Measurements from ENCODE around the gene SPSB4. TPM values are rescaled to one million over a fixed set of nuclear protein-coding genes. Genes with fewer than 3 reads are reported as not detected.

The SPSB4 gene
- total and polyA plus RNA-seq, 2 donors (not counting 3 experiments of a cell fraction or from before 2014, with no cell fraction given) = 0.06 to 0.22 TPM

GRCh38 chr3:141049681-141050080, 1.5 kb upstream of the SPSB4 start:
- no peak for DNase-seq (ENCODE audit: low read depth, low spot score)
- dilution Hi-C loops (cut with MboI; ENCODE audit: extremely low pct_ligation_motif_present, low sequenced_read_pairs) (no loop called here), intact Hi-C loops (cut with micrococcal nuclease) (loop anchor here (2.0 kb wide), 1 partner anchor 55 kb away; no protein-coding TSS in a partner anchor)
- no peak for FAIRE-seq
- Histone ChIP-seq H3K79me2 (ENCODE audit: control insufficient read depth, insufficient read depth, low read length) (no peaks in the 10 kb centered on the region), H3K27me3 (ENCODE audit: control insufficient read depth in 2 of 2, insufficient read depth in 2 of 2, low read length in 2 of 2) (peaks cover 26 to 35% of the 10 kb centered on the region in 2 experiments), H3K4me2 (ENCODE audit: insufficient read depth, low read length) (no peak overlapping the region), H3K27ac (ENCODE audit: insufficient read depth, low read depth, low read length) (no peak overlapping the region), H3K9ac (replicated peaks; ENCODE audit: extremely low read depth, insufficient read depth, low read length) (no peak overlapping the region), H3K9me3 (replicated peaks; ENCODE audit: control insufficient read depth, insufficient read depth, low read length) (no peaks in the 10 kb centered on the region), H3K9me1 (replicated peaks; ENCODE audit: control insufficient read depth, extremely low read depth, insufficient read depth, low read length) (no peaks in the 10 kb centered on the region), H3K4me3 (replicated peaks in 1 of 3; ENCODE audit: insufficient read depth in 1 of 3, low read depth in 1 of 3, low read length in 3 of 3) (no peak overlapping the region), H3K36me3 (ENCODE audit: control insufficient read depth in 2 of 2, extremely low read depth in 1 of 2, insufficient read depth in 2 of 2, low read length in 2 of 2) (no peaks in the 10 kb centered on the region), H2AFZ (ENCODE audit: low read depth, low read length) (no peak overlapping the region), H4K20me1 (replicated peaks; ENCODE audit: control insufficient read depth, extremely low read depth, insufficient read depth, low read length) (no peaks in the 10 kb centered on the region), H3K4me1 (ENCODE audit: control insufficient read depth, extremely low read depth, insufficient read depth, low read length) (no peaks in the 10 kb centered on the region)
- TF ChIP-seq FOS (IDR thresholded peaks at IDR 0.05; ENCODE audit: borderline replicate concordance, insufficient read depth, low read length) (no peak), EZH2 (IDR thresholded peaks at IDR 0.05; ENCODE audit: borderline replicate concordance, low read depth, low read length, severe bottlenecking) (no peak), MYC (IDR thresholded peaks at IDR 0.05; ENCODE audit: low read depth, low read length) (no peak), POLR2AphosphoS5 (IDR thresholded peaks at IDR 0.05; ENCODE audit: insufficient read depth, low read depth, low read length) (no peak)
- TF ChIP-seq, protein P1, sequence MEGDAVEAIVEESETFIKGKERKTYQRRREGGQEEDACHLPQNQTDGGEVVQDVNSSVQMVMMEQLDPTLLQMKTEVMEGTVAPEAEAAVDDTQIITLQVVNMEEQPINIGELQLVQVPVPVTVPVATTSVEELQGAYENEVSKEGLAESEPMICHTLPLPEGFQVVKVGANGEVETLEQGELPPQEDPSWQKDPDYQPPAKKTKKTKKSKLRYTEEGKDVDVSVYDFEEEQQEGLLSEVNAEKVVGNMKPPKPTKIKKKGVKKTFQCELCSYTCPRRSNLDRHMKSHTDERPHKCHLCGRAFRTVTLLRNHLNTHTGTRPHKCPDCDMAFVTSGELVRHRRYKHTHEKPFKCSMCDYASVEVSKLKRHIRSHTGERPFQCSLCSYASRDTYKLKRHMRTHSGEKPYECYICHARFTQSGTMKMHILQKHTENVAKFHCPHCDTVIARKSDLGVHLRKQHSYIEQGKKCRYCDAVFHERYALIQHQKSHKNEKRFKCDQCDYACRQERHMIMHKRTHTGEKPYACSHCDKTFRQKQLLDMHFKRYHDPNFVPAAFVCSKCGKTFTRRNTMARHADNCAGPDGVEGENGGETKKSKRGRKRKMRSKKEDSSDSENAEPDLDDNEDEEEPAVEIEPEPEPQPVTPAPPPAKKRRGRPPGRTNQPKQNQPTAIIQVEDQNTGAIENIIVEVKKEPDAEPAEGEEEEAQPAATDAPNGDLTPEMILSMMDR (IDR thresholded peaks at IDR 0.05; ENCODE audit: extremely low read depth in 1 of 2, insufficient read depth in 1 of 2, low read depth in 1 of 2, low read length in 2 of 2) = no peak
- ChIA-PET POLR2A (no interaction called here), CTCF (interaction anchor here (1.1 to 1.3 kb wide), 2 partner anchors 12 to 56 kb away, joined by 3 read pairs; no protein-coding TSS in a partner anchor)
- BruUV-seq (replicated peaks) = no TSS peak
